Brain microvascular endothelial cell (primary cell): ENCODE data around the gene SPECC1.

ENCODE experiments used
- DNase-seq: peaks from one replicate; pipeline ENCODE4 v3.0.0-alpha.2; 2020
- H3K27ac ChIP-seq: fragments of 250-450 bp; sonication (Bioruptor Pico); 2 replicates; pipeline ENCODE4 v1.5.1; 2020; ENCODE audit warnings: mild to moderate bottlenecking, moderate library complexity
- H3K27me3 ChIP-seq: fragments of 250-450 bp; sonication (Bioruptor Pico); replicated peaks from 2 replicates; pipeline ENCODE4 v1.5.1; 2020; ENCODE audit warnings: mild to moderate bottlenecking
- H3K36me3 ChIP-seq: fragments of 250-450 bp; sonication (Bioruptor Pico); replicated peaks from 2 replicates; pipeline ENCODE4 v1.5.1; 2020; ENCODE audit warnings: mild to moderate bottlenecking
- H3K4me3 ChIP-seq: 2 replicates; pipeline ENCODE4 v1.5.1; 2011; ENCODE audit warnings: low read depth, mild to moderate bottlenecking, control low read depth, low read length, moderate library complexity
- in situ Hi-C: cut with HindIII; loops from 2 replicates; pipeline ENCODE4 v1.10.0; 2017; ENCODE audit warnings: low sequenced_read_pairs, low pct_ligation_motif_present
- TF ChIP-seq, protein P1 (sequence below): IDR thresholded peaks from 2 replicates; pipeline ENCODE4 v1.5.1; 2011; ENCODE audit warnings: low read depth, mild to moderate bottlenecking, moderate library complexity, low read length, control low read depth, inconsistent platforms; ENCODE audit errors: missing control alignments

SPECC1 gene

DNA sequence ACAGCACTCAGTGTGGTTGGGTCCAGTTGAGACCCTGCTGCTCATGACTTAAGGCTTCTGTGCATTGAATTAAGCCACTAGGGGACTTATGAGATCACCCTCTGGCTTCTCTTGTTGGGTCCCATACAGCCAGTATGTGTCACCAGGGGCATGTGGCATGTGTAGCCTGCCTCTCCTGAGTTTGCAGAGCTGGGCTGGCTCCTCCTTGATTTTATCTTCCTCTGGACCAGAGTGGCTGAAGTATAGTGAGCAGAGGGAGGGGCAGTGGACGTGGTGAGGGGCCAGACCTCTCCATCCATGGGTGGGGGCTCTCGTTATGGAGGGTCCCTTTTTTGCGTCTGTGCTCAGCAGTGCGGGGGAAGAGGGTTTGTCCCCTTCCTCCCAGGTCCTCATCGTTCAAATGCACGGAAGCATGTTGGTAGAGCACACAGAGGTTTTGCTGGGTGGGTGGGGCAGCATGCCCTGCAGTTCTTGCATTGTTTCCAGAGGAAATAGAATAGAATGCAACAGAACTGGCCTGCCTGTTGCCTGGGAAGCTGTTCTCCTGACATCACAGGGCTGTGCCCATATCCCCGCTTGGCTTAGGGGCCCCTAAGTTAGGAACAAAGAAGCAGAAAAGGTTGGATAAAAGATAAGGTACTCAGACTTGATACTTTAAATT, 77.4 kb downstream of the SPECC1 start:
- in situ Hi-C loops: no loop called here
- Histone ChIP-seq H3K4me3 (no peak overlapping the region), H3K27ac (no peak overlapping the region), H3K27me3 (no peaks in the 10 kb centered on the region), H3K36me3 (no peaks in the 10 kb centered on the region)
- TF ChIP-seq, protein P1, sequence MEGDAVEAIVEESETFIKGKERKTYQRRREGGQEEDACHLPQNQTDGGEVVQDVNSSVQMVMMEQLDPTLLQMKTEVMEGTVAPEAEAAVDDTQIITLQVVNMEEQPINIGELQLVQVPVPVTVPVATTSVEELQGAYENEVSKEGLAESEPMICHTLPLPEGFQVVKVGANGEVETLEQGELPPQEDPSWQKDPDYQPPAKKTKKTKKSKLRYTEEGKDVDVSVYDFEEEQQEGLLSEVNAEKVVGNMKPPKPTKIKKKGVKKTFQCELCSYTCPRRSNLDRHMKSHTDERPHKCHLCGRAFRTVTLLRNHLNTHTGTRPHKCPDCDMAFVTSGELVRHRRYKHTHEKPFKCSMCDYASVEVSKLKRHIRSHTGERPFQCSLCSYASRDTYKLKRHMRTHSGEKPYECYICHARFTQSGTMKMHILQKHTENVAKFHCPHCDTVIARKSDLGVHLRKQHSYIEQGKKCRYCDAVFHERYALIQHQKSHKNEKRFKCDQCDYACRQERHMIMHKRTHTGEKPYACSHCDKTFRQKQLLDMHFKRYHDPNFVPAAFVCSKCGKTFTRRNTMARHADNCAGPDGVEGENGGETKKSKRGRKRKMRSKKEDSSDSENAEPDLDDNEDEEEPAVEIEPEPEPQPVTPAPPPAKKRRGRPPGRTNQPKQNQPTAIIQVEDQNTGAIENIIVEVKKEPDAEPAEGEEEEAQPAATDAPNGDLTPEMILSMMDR: no peak
- DNase-seq: no peak

DNA sequence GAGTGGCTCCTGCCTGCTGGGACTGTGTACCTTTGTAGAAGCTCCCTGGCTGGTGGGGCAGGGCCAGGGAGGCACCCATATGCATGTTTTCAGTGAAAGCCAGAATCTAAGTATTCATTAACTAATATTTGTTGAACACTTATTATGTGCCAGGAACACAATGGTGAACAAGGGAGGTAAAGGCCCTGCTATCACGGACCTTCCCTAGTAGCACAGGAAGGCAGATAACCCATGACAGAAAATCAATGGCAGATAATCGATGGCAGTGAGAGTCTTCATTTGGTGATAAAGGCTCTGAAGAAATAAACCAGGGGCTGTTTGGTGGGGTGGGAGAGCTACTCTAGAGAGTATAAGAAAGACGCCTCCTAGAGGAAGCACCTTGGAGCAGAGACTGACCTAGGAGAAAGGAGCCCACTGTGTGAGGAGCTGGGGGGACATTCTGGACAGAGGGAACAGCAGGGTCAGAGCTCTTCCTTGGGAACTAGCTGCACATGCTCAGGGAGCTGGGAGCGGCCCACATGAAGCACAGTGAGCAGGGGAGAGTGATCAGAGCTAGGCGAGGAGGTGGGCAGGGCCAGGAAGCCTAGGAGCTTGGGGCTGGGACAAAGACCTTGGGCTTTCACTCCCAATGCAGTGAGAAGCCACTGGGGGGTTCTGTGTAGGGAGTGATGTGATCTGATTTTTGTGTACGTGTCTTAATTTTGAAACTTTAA, 78.5 kb downstream of the SPECC1 start:
- TF ChIP-seq, protein P1: no peak
- no peaks in the 10 kb centered on the region for H3K36me3 ChIP-seq
- H3K27me3 ChIP-seq: no peaks in the 10 kb centered on the region
- in situ Hi-C loops: no loop called here
- no peak overlapping the region for H3K4me3 ChIP-seq
- H3K27ac ChIP-seq: no peak overlapping the region
- DNase-seq: no peak

DNA sequence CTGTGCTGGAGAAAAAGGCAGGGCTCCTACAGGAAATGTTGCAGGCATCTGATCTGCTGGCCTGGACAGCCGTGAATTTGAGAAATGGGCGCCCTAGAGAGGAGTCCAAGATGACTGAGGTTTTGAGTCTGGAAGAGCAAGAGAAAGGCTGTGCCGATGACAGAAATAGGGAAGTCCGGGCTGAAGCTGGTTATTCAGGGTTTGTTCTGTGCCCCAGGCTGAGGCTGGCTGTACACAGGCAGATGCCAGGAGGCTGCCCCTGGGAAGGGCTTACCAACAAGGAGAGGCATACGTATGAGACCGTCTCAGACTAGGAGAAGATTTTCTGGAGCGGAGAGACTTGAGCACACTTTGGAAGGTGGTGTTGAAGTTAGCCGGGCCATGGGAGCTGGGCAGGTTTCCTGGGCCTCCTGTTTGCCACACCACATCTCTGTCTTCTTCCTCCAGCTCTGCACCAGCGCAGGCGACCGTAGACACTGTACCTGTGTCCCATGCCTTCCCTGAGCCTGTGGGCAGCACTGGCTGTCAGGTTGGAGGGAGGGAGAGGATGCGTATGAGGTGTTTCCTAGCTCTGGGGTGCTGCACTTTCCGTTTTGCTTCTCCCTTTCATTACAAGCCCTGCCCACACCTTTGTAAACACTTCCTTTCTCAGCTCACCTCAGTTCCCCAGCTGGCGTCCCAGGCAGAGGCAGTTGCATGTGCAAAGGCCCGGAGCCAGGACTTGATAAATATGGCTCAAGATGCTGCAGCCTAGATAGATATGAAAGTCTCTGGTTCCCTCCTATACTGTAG, 80.8 kb downstream of the SPECC1 start:
- H3K27ac ChIP-seq: no peak overlapping the region
- H3K4me3 ChIP-seq: no peak overlapping the region
- H3K36me3 ChIP-seq: no peaks in the 10 kb centered on the region
- TF ChIP-seq, protein P1: no peak
- H3K27me3 ChIP-seq: no peaks in the 10 kb centered on the region
- DNase-seq: no peak
- in situ Hi-C loops: no loop called here

DNA sequence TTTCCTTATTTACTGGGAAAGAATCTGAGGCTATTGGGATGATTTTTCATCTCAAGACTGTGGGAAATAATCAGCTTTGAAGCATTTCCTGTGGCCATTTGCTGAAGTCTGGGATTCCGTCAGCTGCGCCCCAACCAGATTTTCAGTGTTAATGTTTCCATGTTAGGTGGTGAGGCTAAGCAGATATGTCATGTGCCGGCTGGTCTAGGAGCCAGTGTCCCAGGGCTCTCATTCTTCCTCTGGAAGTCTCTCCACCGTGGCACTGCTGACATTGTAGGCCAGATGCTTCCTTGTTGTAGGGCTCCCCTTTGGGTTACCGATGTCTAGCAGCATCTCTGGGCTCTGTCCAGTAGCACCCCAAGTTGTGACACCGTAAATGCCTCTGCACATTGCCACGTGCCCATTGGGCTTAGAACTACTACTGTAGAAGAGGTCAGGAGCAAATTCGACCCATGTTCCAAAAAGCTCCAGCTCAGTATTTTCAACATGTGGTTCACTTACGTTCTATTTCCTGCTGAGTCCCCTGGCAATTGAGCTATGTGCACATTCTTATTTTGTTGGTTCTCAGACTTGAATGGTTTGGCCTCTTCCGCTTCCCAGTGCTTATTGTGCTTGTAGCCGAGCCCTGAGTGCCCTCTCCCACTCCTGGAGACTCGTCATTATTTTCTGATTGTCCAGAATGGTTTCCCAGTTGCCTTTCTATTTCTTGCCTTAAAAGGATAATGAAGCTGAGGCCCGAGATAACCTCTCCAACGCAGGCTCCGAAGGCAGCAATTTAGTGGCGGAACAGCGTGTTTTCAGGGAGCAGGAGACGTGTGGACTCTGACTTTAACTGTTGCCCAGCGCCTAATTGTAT, 82.2 kb downstream of the SPECC1 start:
- in situ Hi-C loops: no loop called here
- Histone ChIP-seq H3K27ac (peak overlapping the region; percentile 69), H3K27me3 (no peaks in the 10 kb centered on the region), H3K36me3 (no peaks in the 10 kb centered on the region), H3K4me3 (no peak overlapping the region)
- peak; percentile 69 for DNase-seq
- TF ChIP-seq, protein P1: no peak

DNA sequence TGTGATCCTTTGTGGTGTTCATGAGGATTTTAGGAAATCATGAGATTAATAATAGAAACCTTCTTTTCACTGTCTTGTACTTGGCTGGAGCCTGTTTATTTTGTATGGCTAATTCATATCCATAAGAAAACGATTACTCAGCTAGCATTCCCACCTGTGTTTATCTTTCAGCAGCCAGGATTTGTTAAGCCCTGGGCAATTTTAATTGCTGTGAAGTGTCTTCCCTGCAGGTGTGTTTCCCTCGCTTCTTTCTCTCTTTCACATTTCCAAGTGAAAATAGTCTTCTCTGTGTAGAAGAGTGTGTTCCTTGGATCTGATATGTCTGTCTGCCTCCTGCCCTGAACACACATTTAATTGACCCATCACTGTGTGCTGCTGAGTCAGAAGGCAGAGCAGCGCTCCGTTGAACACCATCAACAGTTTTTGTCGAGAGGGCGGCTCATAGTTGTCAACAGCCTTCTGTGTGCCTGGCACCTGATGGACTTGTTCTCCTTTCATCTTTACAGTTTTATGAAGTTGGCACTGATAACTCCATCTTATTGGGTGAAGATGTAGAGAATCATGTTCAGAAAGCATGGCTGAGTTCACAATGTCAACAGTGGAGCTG, 83.2 kb downstream of the SPECC1 start:
- no peak for DNase-seq
- no peak overlapping the region for H3K27ac ChIP-seq
- in situ Hi-C loops: no loop called here
- H3K36me3 ChIP-seq: no peaks in the 10 kb centered on the region
- no peaks in the 10 kb centered on the region for H3K27me3 ChIP-seq
- H3K4me3 ChIP-seq: no peak overlapping the region
- TF ChIP-seq, protein P1: no peak
